ENCODE results near the gene ZNF564.
"Not testable (repeated sequence)": the region's sequence is repeated elsewhere in the genome, so short reads cannot be mapped to it uniquely, and the experiment has no call there.

ZNF564 gene

DNA sequence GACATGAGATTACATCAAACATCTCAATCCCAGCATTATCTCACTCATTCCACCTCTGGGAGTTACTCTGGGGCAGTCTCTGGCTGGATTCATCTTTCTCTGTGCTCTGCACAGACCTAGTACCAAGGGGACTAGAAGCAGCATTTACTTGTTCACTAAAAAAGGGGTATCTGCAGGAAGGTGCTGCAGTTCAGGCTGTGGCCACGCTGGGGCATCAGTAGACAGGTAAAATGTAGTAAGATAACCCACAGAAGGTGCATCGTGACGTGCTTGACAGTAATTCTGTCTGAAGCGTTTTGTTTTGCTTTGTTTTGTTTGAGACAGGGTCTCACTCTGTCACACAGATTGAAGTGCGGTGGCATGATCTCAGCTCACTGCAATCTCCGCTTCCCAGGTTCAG lies 29.3 kb downstream of the ZNF564 start:
- TF ChIP-seq CTCF (IDR thresholded peaks at IDR 0.05; ENCODE audit: control insufficient read depth, extremely low read depth, insufficient read depth): peak; percentile 36
- H3K4me3 ChIP-seq (ENCODE audit: low read depth, low read length): no peak overlapping the region
- DNase-seq (ENCODE audit: low read depth): no peak

DNA sequence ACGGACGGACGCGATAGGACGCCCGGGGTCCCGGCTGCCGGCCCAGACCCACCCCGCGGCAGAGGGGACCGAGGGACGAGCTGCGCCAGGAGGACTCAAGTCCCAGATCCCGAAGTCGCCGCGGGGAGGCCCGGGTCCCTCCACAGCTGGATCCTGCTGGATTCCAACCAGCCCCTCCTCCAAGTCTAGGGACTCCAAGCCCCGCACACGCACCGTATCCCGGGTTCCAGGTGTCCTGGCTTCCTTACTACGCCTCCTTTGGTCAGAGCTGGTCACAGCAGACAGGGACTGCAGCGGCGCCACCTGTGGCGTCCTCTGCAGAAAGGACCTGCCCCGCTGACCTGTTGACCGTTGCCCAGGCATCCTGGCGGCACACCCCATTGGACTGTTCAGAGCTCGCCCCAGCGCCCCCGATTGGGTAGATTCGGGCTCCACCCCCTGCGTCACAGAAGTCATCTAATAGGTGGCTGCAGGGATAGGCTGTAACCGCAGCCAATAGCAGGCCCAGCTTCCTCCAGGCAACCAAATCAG lies 37.7 kb downstream of the ZNF564 start:
- no peak overlapping the region for H3K4me3 ChIP-seq (ENCODE audit: low read depth, low read length)
- no peak for TF ChIP-seq CTCF (IDR thresholded peaks at IDR 0.05; ENCODE audit: control insufficient read depth, extremely low read depth, insufficient read depth)
- no peak for DNase-seq (ENCODE audit: low read depth)

DNA sequence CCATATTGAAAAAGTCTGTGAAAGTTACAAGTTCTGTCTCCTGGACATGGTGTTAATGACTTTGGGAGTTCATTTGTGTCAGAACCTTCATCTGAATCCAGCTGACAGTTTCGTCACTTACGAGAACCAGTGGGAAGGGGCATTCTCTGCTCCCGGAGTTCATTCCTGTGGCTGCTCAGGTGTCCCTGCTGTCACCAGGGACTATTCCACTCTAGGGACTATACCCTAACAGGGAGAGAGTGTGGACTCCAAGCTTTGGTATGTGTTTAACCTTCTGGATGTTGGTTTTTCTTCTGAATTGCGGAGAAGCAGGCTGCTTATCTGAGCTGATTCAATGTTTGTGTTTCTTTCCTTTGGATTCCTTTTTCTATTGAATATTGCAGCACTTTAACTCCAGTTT lies 54.2 kb downstream of the ZNF564 start:
- H3K4me3 ChIP-seq (ENCODE audit: low read depth, low read length): no peak overlapping the region
- no peak for DNase-seq (ENCODE audit: low read depth)
- no peak for TF ChIP-seq CTCF (IDR thresholded peaks at IDR 0.05; ENCODE audit: control insufficient read depth, extremely low read depth, insufficient read depth)

GRCh38 chr19:12496480-12496879 lies 54.8 kb downstream of the ZNF564 start:
- DNase-seq (ENCODE audit: low read depth): no peak
- no peak overlapping the region for H3K4me3 ChIP-seq (ENCODE audit: low read depth, low read length)
- no peak for TF ChIP-seq CTCF (IDR thresholded peaks at IDR 0.05; ENCODE audit: control insufficient read depth, extremely low read depth, insufficient read depth)

DNA sequence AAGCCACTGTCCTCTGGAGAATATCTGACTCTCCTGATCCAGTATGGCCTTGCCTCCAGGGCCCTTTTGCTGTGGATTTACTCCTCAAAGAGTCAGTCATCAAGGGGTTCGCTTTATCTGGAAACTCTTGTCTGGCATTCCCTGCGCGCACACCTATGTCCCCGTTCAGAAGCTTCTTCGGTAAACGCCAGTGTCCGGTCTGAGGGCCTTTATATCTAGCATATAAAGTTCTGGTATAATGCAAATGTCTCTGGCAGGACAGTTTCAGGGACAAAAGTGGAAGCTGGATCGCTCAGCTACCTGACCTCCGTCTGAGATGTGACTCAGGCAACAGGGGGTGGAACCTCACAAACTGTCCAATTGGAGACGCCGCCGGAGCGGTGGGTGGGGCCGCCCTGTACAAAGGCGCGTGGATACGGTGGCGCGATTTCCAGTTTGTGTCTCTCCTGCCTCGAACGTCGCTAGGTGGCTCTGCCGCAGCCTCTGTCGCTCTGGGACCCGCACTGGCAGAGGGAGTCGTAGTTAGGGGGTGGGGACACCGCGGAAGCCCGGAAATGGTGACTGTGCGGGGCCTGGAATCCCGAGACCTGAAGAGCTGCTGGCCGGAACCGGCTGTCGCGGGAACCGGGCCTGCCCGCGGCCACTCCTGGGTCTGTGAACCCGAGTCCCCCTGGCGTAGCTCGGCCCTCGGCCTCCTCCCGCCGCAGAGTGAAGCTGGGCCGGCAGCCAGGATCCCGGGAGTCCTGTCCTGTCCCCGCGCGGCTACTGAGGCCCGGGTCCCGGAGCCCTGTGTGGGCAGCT lies 56.1 kb downstream of the ZNF564 start:
- TF ChIP-seq CTCF (IDR thresholded peaks at IDR 0.05; ENCODE audit: control insufficient read depth, extremely low read depth, insufficient read depth): peak; percentile 63
- peak; percentile 75 for DNase-seq (ENCODE audit: low read depth)
- H3K4me3 ChIP-seq (ENCODE audit: low read depth, low read length): peak overlapping the region; percentile 56

DNA sequence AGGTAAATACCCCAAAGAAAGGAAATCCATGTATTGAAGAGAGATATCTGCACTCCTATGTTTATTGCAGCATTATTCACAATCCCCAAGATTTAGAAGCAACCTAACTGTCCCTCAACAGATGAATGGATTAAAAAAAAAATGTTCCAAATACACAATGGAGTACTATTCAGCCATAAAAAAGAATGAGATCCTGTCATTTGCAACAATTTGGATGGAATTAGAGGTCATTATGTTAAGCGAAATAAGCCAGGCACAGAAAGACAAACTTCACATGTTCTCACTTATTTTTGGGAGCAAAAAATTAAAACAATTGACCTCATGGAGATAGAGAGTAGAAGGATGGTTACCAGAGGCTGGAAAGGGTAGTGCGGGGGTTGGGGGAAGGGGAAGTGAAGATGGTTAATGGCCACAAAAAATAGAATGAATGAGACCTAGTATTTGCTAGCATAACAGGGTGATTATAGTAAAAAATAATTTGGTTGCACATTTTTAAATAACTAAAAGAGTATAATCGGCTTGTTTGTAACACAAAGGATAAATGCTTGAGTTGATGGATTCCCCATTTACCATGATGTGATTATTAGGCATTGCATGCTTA lies 56.9 kb downstream of the ZNF564 start:
- TF ChIP-seq CTCF (IDR thresholded peaks at IDR 0.05; ENCODE audit: control insufficient read depth, extremely low read depth, insufficient read depth): no peak
- DNase-seq (ENCODE audit: low read depth): no peak
- H3K4me3 ChIP-seq (ENCODE audit: low read depth, low read length): no peak overlapping the region

DNA sequence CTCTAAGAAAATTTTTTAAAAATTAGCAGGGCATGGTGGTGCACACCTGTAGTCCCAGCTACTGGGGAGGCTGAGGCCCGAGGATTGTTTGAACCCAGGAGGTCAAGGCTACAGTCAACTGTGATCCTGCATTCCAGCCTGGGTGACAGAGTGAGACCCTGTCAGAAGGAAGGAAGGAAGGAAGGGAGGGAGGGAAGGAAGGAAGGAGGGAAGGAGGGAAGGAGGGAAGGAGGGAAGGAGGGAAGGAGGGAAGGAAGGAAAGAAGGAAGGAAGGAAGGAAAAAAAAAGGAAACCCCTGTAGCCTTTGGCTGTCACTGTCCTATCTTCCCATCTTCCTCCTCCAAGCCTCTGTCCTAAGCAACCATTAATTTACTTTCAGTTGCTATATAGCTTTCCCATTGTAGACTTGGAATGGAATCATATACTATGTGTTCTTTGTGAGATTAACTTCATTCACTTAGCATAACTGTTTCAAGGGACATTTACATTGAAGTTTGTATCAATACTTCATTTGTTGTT lies 65.0 kb downstream of the ZNF564 start:
- DNase-seq (ENCODE audit: low read depth); H3K4me3 ChIP-seq (ENCODE audit: low read depth, low read length): not testable (repeated sequence)

Measured in LNCaP clone FGC (cell line).